HL-60 (cell line): ENCODE results near the gene AK8.

Experiments
- DNase-seq, 2 experiments: peaks; one replicate each; pipeline ENCODE4 v3.0.0-alpha.2; 2010 to 2020; ENCODE audit warnings: low read depth in 1 of 2, low spot score in 1 of 2
- H3K27ac ChIP-seq: fragments of 250-450 bp; sonication (Bioruptor Pico); replicated peaks from 2 replicates; pipeline ENCODE4 v1.5.1; 2020; ENCODE audit warnings: mild to moderate bottlenecking, moderate library complexity
- H3K27me3 ChIP-seq: fragments of 250-450 bp; sonication (Bioruptor Pico); 2 replicates; pipeline ENCODE4 v1.5.1; 2021; ENCODE audit warnings: mild to moderate bottlenecking, moderate library complexity; ENCODE audit not compliant: insufficient read depth, poor library complexity, severe bottlenecking
- H3K4me3 ChIP-seq: replicated peaks from 2 replicates; pipeline ENCODE4 v1.5.1; 2011; ENCODE audit warnings: mild to moderate bottlenecking, control low read depth, low read length; ENCODE audit not compliant: insufficient read depth
- CTCF ChIP-seq: IDR thresholded peaks from one replicate; pipeline ENCODE4 v1.5.1; 2011; ENCODE audit warnings: low read length, control low read depth, inconsistent platforms; ENCODE audit not compliant: insufficient read depth
- GABPA ChIP-seq: IDR thresholded peaks from 2 replicates; pipeline ENCODE4 v1.6.1; 2012; ENCODE audit warnings: low read depth
- POLR2AphosphoS5 ChIP-seq: IDR thresholded peaks from 2 replicates; pipeline ENCODE4 v1.6.1; 2012; ENCODE audit warnings: low read depth
- REST ChIP-seq: IDR thresholded peaks from 2 replicates; pipeline ENCODE4 v1.6.1; 2012; ENCODE audit warnings: low read depth; ENCODE audit not compliant: insufficient replicate concordance
- SPI1 ChIP-seq: IDR thresholded peaks from 2 replicates; pipeline ENCODE4 v1.6.1; 2012; ENCODE audit warnings: low read depth, mild to moderate bottlenecking, borderline replicate concordance

The AK8 gene

GRCh38 chr9:132824151-132824550 lies 53.9 kb downstream of the AK8 start:
- H3K27me3 ChIP-seq, result peaks cover 3% of the 10 kb centered on the region
- no peak overlapping the region for H3K27ac ChIP-seq
- no peak overlapping the region for H3K4me3 ChIP-seq
- TF ChIP-seq POLR2AphosphoS5 (no peak), GABPA (no peak), CTCF (no peak), REST (no peak)
- no peak for DNase-seq

- no peak for TF ChIP-seq REST
- no peak for TF ChIP-seq GABPA
- no peak for TF ChIP-seq SPI1
- TF ChIP-seq POLR2AphosphoS5, result no peak
- no peak for TF ChIP-seq CTCF
- Histone ChIP-seq H3K4me3 (no peak overlapping the region), H3K27ac (no peak overlapping the region), H3K27me3 (peaks cover 7% of the 10 kb centered on the region)
- no peak for DNase-seq
These were observed 54.5 kb downstream of the AK8 start for GRCh38 chr9:132823370-132824145.

- TF ChIP-seq SPI1 (no peak), GABPA (no peak), POLR2AphosphoS5 (no peak), REST (no peak), CTCF (no peak)
- peaks cover 21% of the 10 kb centered on the region for H3K27me3 ChIP-seq
- DNase-seq, result no peak
- H3K4me3 ChIP-seq, result no peak overlapping the region
- no peak overlapping the region for H3K27ac ChIP-seq
These were observed 57.7 kb downstream of the AK8 start for GRCh38 chr9:132820169-132820944.
